OCI-LY7 (cell line): ENCODE results near the gene ECT2L. TPM values are rescaled to one million over a fixed set of nuclear protein-coding genes. Genes with fewer than 3 reads are reported as not detected.
"Not testable (repeated sequence)": the region's sequence is repeated elsewhere in the genome, so short reads cannot be mapped to it uniquely, and the experiment has no call there.

Source experiments
- BruUV-seq: library from RNA; stranded (reverse); fragments of 400-500 nt; replicated peaks from 2 replicates; lab custom pipeline; 2021; lab: Mats Ljungman, UMichigan
- CTCF ChIA-PET: fragments of 300-600 bp; sonication (Branson Sonifier 250); formaldehyde crosslinking; loops from one replicate; lab custom pipeline; 2022; ENCODE audit warnings: antibody characterized with exemption; ENCODE audit not compliant: unreplicated experiment; lab: Charles Lee
- POLR2A ChIA-PET: fragments of 300-600 bp; sonication (Branson Sonifier 250); formaldehyde crosslinking; loops from one replicate; lab custom pipeline; 2022; ENCODE audit warnings: antibody characterized with exemption; lab: Charles Lee
- DNase-seq: peaks from one replicate; pipeline ENCODE4 v3.0.0-alpha.2; 2015; ENCODE audit warnings: low spot score
- H2AFZ ChIP-seq: fragments of 200-600 bp; sonication (generic), shearing (Covaris generic); 2 replicates; pipeline ENCODE4 v1.6.1; 2014; ENCODE audit warnings: mild to moderate bottlenecking, antibody characterized with exemption, low read length, moderate library complexity
- H3K27ac ChIP-seq: fragments of 200-600 bp; sonication (generic); 2 replicates; pipeline ENCODE4 v1.5.1; 2014; ENCODE audit warnings: mixed run types, low read depth, mild to moderate bottlenecking, moderate library complexity, low read length, inconsistent platforms; ENCODE audit not compliant: poor library complexity, severe bottlenecking
- H3K36me3 ChIP-seq: fragments of 200-600 bp; sonication (generic); 2 replicates; pipeline ENCODE4 v1.6.1; 2014; ENCODE audit warnings: mild to moderate bottlenecking, antibody characterized with exemption, low read length, moderate library complexity, mixed read lengths; ENCODE audit not compliant: insufficient read depth
- H3K4me1 ChIP-seq: fragments of 200-600 bp; sonication (generic); 2 replicates; pipeline ENCODE4 v1.5.1; 2014; ENCODE audit warnings: mild to moderate bottlenecking, low read length; ENCODE audit not compliant: insufficient read depth, poor library complexity, severe bottlenecking
- H3K4me2 ChIP-seq: fragments of 200-600 bp; sonication (generic); 2 replicates; pipeline ENCODE4 v1.6.1; 2014; ENCODE audit warnings: mild to moderate bottlenecking, low read length
- H3K4me3 ChIP-seq: fragments of 200-600 bp; sonication (generic); 2 replicates; pipeline ENCODE4 v1.5.1; 2014; ENCODE audit warnings: mild to moderate bottlenecking, low read depth, low read length; ENCODE audit not compliant: poor library complexity, severe bottlenecking
- H3K79me2 ChIP-seq: fragments of 200-600 bp; sonication (generic); 2 replicates; pipeline ENCODE4 v1.6.1; 2016; ENCODE audit warnings: low read depth, mild to moderate bottlenecking, low read length, moderate library complexity, mixed read lengths; ENCODE audit not compliant: insufficient read depth
- H3K9me2 ChIP-seq: fragments of 200-600 bp; sonication (generic); 2 replicates; pipeline ENCODE4 v1.6.1; 2016; ENCODE audit warnings: mild to moderate bottlenecking, low read length, mixed read lengths; ENCODE audit not compliant: insufficient read depth
- H3K9me3 ChIP-seq: fragments of 200-600 bp; sonication (generic); 2 replicates; pipeline ENCODE4 v1.6.1; 2014; ENCODE audit warnings: mild to moderate bottlenecking, mixed run types, low read length, mixed read lengths
- H4K20me1 ChIP-seq: fragments of 200-600 bp; sonication (generic); 2 replicates; pipeline ENCODE4 v1.6.1; 2014; ENCODE audit warnings: mild to moderate bottlenecking, antibody characterized with exemption, low read length, moderate library complexity, mixed read lengths; ENCODE audit not compliant: insufficient read depth
- EZH2phosphoT487 ChIP-seq: fragments of 200-600 bp; sonication (generic); IDR thresholded peaks from 2 replicates; pipeline ENCODE4 v1.6.1; 2018; ENCODE audit warnings: low read depth, borderline replicate concordance, mild to moderate bottlenecking, mixed run types, antibody characterized with exemption, low read length, moderate library complexity, mixed read lengths
- intact Hi-C: fragments of 100-400 bp; cut with micrococcal nuclease; formaldehyde crosslinking; loops from one replicate; pipeline ENCODE4 v1.10.0; 2022; ENCODE audit not compliant: unreplicated experiment
- total RNA-seq, 2 experiments: library from RNA; depleted of rRNA in 1 of 2; stranded (reverse); fragments of >200 nt in 1 of 2; shearing (Covaris generic) in 1 of 2; gene quantifications; 2 replicates each; pipeline ENCODE4 v1.2.3, GENCODE V29; 2014 to 2022
- TF ChIP-seq, protein P1 (sequence below): fragments of 200-600 bp; sonication (generic); conservative IDR thresholded peaks from 2 replicates; pipeline ENCODE4 v1.5.1; 2014; ENCODE audit warnings: mild to moderate bottlenecking, antibody characterized with exemption, low read length, moderate library complexity, mixed read lengths

ECT2L gene
- total RNA-seq, 2 experiments from 2014 or later, result not detected

DNA sequence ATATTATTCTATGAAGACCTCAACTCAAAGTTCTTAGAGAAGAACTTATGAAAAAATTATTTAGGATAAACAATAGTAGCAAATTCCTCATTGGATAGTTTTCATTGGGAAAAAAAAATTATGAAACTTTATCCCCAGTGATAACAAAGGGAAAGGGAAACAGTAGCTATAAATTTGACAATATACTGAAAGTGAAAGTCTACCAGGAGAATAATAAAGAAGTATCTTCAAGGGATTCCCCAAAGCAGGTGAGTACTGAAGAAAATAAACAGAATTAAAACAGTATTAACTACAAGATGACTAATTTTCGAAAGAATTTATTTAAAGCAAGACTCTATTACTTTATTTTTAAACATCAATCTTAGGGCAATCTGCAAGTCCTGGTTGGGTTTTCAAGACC is 135.8 kb downstream of the ECT2L start:
- ChIA-PET POLR2A (interaction anchor here (0.6 to 2.2 kb wide), 3 partner anchors 10 to 792 kb away, joined by 3 to 10 read pairs (median 9); no protein-coding TSS in a partner anchor), CTCF (no interaction called here)
- no peaks in the 10 kb centered on the region for H4K20me1 ChIP-seq
- H2AFZ ChIP-seq, result no peak overlapping the region
- DNase-seq, result no peak
- TF ChIP-seq EZH2phosphoT487, result no peak
- TF ChIP-seq, protein P1, sequence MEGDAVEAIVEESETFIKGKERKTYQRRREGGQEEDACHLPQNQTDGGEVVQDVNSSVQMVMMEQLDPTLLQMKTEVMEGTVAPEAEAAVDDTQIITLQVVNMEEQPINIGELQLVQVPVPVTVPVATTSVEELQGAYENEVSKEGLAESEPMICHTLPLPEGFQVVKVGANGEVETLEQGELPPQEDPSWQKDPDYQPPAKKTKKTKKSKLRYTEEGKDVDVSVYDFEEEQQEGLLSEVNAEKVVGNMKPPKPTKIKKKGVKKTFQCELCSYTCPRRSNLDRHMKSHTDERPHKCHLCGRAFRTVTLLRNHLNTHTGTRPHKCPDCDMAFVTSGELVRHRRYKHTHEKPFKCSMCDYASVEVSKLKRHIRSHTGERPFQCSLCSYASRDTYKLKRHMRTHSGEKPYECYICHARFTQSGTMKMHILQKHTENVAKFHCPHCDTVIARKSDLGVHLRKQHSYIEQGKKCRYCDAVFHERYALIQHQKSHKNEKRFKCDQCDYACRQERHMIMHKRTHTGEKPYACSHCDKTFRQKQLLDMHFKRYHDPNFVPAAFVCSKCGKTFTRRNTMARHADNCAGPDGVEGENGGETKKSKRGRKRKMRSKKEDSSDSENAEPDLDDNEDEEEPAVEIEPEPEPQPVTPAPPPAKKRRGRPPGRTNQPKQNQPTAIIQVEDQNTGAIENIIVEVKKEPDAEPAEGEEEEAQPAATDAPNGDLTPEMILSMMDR, result no peak
- intact Hi-C loops, result no loop called here
- peaks cover 51% of the 10 kb centered on the region for H3K36me3 ChIP-seq
- no TSS peak for BruUV-seq
- no peaks in the 10 kb centered on the region for H3K4me1 ChIP-seq
- H3K9me2 ChIP-seq, result no peaks in the 10 kb centered on the region
- peaks cover 8% of the 10 kb centered on the region; the same call in 1 of the 2 replicates for H3K9me3 ChIP-seq
- no peaks in the 10 kb centered on the region for H3K79me2 ChIP-seq
- no peak overlapping the region for H3K27ac ChIP-seq
- no peak overlapping the region for H3K4me2 ChIP-seq
- H3K4me3 ChIP-seq, result no peak overlapping the region

DNA sequence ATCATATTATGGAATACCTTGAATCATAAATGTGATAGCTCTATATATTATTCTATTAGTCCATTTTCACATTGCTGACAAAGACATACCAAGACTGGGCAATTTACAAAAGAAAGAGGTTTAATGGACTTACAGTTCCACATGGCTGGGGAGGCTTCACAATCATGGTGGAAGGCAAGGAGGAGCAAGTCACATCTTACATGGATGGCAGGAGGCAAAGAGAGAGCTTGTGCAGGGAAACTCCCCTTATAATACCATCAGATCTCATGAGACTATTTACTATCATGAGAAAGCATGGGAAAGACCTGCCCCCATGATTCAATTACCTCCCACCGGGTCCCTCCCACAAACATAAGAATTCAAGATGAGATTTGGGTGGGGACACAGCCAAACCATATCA is 141.0 kb downstream of the ECT2L start:
- peaks cover 22% of the 10 kb centered on the region; the same call in 1 of the 2 replicates for H3K9me3 ChIP-seq
- H3K9me2 ChIP-seq, H2AFZ ChIP-seq, BruUV-seq, intact Hi-C loops, H3K4me3 ChIP-seq, H3K79me2 ChIP-seq, H4K20me1 ChIP-seq, DNase-seq, H3K4me1 ChIP-seq, CTCF ChIA-PET, H3K27ac ChIP-seq, POLR2A ChIA-PET, H3K4me2 ChIP-seq: not testable (repeated sequence)
- peaks cover 80% of the 10 kb centered on the region for H3K36me3 ChIP-seq

DNA sequence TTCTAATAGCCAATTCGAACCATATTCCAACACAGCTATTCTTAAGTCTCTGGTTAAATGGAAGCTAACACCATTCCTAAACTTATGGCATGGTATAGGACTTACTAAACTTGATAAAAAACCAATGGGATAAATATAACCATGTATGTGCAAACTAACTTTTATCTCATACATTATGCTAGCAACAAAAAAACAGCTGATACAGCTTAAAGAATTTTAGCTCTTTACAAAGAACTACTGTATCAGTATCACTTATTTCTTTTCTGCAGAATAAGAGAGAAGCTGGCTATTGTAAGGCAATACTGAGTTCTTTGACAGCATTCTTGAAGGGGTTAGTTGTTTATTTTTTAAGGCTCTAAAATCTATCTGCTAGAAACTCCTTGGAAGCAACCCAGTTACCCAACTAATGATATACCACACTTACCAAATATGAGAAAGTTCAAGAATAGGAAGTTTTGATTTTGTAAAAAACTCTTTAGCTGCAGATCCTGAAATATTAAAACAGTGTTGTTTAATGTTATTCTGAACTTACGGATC is 147.3 kb downstream of the ECT2L start:
- Histone ChIP-seq H3K36me3 (peaks cover 87% of the 10 kb centered on the region), H3K9me3 (0 out of 2 replicates have a peak, but pooled peaks cover 4% of the 10 kb centered on the region), H2AFZ (no peak overlapping the region), H3K27ac (no peak overlapping the region), H3K79me2 (peaks cover 8% of the 10 kb centered on the region; the same call in 1 of the 2 replicates), H3K4me3 (no peak overlapping the region), H3K4me1 (no peaks in the 10 kb centered on the region), H3K9me2 (no peaks in the 10 kb centered on the region), H3K4me2 (no peak overlapping the region), H4K20me1 (no peaks in the 10 kb centered on the region)
- no TSS peak for BruUV-seq
- TF ChIP-seq, protein P1, result no peak
- no peak for TF ChIP-seq EZH2phosphoT487
- CTCF ChIA-PET, result no interaction called here
- intact Hi-C loops, result no loop called here
- DNase-seq, result no peak
- POLR2A ChIA-PET, result interaction anchor here (0.6 to 2.4 kb wide), 4 partner anchors 8 to 27 kb away, joined by 3 to 10 read pairs (median 4); no protein-coding TSS in a partner anchor
